GM18951 (cell line): Measurements from ENCODE around the gene ENPEP.

Source experiments
- POLR2A ChIP-seq: IDR thresholded peaks from 4 replicates; pipeline ENCODE4 v1.6.1; 2011; ENCODE audit warnings: mild to moderate bottlenecking; ENCODE audit not compliant: insufficient read length, insufficient read depth; ENCODE audit errors: extremely low read depth
- in situ Hi-C: fragments of 300-500 bp; cut with MboI; formaldehyde crosslinking; loops from one replicate; pipeline ENCODE4 v1.12.0; 2022; ENCODE audit warnings: low sequenced_read_pairs, mixed read lengths, inconsistent platforms; ENCODE audit not compliant: unreplicated experiment

Gene ENPEP

DNA sequence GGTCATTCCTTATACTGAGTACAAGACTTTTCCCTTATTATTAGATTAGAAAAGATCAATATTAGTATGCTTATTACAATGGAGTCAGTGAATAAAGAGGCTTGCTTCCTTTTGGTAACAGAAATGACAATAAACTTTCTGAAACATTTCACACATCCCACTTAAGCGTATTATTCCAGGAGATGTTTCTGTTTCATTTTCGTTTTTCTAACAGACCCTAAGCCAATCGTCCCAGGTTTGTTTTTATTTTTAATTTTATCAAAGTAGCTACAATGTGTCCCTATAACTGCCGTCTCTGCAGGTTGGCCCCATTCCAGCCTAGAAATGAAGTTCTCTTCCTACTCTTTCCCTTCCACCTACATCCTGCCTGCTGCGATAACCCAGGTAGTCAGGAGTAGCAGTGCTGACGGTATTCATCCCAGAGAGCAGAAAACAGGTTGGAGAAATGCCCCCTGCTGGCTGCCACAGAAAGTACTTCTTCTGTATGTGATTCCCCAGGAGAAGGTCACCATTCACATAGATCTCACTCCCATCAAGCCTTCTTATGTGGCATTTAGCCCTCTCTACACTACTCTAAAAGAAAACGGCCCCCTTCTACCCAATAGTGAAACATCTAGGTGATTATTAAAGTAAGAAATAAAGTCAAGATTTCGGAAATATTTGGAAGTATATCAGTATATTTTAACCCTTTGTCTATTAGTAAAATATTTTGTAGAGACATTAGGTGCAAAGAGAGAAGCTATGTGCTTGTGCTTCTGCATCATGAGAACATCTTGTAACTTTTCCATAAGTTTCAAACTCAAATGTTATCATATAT is 40.4 kb downstream of the ENPEP start:
- TF ChIP-seq POLR2A = no peak
- in situ Hi-C loops = loop anchor here (5.0 to 25.0 kb wide), 3 partner anchors 202 to 519 kb away; no protein-coding TSS in a partner anchor

DNA sequence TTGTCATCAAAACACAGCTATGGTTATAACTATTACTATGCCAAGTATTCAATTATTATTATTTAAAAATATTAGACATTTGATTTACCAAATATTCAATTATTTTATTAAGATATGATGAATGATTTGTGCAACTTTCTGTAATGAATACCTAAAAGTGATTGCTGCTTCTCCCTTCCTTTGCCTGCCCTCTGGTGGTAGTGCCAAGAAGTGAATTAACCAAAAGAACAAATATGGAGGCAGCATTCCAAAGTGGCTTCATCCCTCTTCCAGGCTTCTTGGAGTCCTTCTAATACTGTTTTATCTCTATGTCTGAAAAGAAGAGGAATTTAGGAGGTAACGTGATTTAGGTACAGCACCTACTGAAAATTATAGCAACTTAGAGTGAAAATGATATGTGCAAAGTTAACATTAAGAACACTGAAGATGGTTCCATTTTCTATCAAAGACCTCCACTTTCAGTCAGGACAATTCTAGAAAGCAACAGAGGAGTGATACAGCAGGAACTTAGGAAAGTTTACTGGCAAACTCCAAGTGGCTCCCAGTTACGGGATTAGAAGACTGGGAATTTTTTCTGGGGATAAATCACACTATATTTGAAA is 43.0 kb downstream of the ENPEP start:
- in situ Hi-C loops = loop anchor here (5.0 to 25.0 kb wide), 3 partner anchors 204 to 522 kb away; no protein-coding TSS in a partner anchor
- TF ChIP-seq POLR2A = no peak

DNA sequence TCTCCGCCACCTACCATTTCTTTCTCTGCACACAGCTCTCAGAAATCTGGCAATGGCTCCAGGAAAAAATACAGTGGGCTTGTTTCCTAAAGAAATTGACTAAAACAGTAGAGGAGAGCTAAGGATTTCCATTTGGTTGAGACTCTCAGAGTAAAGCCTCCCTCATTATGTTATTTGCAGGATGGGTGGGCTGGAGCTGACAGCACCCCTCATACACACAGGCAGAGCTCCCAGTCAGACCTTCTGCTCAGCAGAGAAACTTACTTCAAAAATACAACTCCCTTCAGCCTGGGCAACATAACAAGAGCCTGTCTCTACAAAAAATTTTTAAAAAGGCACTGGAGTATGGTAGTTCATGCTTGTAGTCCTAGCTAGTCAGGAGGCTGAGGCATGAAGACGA is 44.9 kb downstream of the ENPEP start:
- TF ChIP-seq POLR2A = no peak
- in situ Hi-C loops = loop anchor here (25.0 kb wide), 1 partner anchor 309 kb away; no protein-coding TSS in a partner anchor

DNA sequence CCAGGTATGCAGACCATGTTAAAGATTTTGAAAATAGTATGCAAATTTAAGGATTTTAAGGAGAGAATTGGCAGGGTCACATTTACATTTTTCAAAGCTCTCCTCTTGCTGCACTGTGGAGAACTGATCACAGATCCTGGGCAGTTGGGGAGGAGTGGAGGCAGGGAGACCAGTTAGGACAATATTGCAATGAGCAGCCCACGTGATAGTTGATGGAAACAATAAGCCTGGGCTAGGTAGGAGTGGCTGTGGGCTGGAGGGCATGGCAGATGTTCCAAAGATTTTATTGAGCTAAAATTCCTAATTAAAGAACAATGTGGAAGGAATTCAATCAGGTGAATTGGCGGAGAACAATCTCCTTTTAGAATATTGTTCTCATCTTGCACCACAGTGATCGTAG is 50.6 kb downstream of the ENPEP start:
- in situ Hi-C loops = no loop called here
- no peak for TF ChIP-seq POLR2A

DNA sequence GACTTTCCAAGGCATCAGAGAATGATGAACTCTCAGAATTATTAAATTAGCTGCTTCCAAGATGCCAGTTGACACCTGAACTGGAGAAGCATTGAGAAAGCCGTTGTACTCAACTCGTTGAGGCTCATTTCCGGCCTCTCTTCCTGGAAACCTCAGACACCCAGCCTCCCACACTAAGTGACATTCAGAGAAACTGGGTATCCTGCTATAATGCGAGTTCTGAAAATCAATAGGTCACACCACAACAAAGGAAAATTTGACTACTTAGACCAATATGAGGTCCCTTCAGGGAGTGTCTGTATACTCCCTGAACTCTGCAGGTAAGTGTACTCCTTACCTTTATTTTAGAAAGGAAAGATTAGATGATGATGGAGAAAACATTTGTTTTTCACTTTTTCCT is 51.2 kb downstream of the ENPEP start:
- in situ Hi-C loops = no loop called here

DNA sequence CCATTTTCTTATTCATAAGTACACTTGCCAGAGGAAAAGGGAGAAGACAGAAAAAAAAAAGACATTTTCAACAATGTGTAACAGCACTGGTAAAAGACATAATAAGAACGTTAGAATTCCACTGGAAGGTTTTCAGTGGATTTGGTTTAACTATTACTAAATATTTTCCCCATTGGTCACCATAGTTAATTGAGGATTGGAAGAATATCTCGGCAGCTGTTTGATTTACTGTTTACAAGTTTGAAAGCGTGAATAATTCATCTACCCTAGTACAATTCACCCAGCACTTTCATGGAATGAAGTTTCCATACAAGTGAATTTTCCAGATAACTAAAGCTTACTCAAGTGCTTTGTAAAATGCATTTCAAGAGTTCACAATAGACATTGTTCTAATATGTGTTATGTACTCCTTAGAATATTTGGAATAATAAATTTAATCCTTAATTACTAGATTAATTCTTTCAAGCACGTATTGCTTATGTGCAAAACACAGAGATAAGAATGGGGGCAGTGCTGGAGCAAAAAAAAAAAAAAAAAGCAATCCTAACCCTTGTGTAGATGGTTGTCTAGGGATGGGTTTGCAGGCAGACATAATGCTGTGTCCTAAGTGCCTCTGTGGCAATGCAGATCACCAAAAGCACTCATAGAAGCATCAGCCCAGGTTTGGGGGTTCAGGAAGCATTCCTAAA is 57.1 kb downstream of the ENPEP start:
- in situ Hi-C loops = no loop called here
- no peak for TF ChIP-seq POLR2A

More for the DNA sequence above, 51.2 kb downstream of the ENPEP start:
- TF ChIP-seq POLR2A = no peak

DNA sequence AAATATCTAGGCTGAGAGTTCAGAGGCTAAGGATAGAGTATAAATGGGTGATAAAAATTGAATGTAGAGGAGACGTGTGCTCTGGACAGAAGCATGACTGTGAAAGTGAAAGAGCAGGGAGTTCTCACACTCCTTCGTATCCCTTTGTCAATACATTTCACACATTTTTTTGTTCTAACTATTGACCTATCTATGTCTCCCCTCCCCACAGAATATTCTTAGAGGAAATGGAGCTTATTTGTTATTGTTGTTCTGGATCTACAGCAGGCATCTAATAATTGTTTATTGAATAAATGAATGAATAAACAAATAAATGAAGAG is 57.6 kb downstream of the ENPEP start:
- in situ Hi-C loops = no loop called here
- TF ChIP-seq POLR2A = no peak

DNA sequence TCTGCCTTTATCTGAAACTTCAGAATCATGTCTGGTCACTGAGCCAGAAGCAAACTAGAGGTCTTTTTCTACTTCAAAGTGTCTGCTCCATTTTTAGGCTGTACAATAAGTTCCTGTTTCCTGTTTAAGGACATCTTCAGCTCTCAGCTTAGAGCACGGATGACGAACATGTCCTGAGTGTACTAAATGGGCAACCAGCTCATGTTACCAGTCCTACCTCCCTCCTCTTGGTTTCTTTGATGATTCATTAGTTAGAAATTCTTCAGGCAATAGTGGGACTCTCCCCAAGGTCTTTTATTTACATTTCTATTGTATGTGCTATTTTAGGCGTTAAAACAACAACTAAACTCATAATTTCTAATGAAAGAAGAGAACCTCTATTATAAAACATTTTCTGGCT is 58.0 kb downstream of the ENPEP start:
- no peak for TF ChIP-seq POLR2A
- in situ Hi-C loops = no loop called here

DNA sequence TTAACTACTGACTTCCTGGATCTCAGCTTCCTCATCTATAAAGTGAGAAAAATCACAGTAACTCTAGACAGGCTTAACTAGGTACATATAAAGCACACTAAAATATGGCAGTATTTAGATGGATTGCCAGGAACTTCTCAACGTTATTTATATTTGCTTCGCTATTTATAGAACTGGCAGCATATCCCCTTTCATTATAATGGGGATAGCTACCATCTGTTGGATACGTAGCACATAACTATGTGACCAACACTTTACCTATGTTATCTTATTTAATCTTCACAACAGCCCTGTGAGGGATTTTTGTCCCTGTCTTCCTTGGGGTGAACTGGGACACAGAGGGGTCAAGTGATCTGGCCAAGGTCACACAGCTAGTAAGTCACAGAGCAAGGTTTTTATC is 64.6 kb downstream of the ENPEP start:
- TF ChIP-seq POLR2A = no peak
- in situ Hi-C loops = no loop called here

DNA sequence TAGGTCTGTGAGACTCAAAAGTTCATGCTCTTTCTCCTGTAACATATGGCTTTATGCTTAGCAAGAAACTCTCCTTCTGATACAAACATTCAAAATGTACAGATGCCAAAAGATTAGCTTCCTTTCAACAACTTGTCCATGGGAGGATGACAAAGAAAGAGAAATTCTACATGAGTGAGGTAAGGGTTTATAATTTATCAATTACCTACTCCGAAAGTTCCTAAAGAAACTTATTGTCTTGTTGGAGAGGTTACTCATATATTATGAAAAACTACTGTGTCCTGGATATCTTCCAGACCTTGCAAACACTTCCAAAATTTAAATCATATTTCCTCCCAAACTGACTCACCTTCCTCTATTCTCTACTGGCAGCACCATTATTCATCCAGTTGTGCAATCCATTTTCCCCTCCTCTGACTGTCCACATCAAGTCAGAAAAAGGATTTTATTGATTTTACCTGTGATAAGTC is 65.1 kb downstream of the ENPEP start:
- in situ Hi-C loops = no loop called here
- no peak for TF ChIP-seq POLR2A

DNA sequence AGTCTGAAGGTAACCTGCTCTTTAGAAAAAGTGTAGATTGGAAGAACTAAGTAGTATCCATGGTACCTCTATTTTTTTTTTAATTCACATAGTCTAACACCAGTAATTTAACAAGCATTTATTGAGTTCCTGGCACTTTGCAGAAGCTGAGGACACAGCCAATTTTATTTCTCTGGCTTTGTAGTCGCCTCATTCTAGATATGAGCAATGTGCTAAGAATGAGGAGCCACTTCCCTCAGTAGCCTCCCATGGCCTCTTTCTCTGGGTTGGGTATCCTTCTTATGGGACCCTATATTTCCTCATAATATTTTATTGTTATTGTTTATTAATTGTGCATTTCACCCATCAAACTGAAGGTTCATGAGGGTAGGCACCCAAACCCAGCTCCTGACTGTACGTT is 67.6 kb downstream of the ENPEP start:
- no peak for TF ChIP-seq POLR2A
- in situ Hi-C loops = no loop called here

DNA sequence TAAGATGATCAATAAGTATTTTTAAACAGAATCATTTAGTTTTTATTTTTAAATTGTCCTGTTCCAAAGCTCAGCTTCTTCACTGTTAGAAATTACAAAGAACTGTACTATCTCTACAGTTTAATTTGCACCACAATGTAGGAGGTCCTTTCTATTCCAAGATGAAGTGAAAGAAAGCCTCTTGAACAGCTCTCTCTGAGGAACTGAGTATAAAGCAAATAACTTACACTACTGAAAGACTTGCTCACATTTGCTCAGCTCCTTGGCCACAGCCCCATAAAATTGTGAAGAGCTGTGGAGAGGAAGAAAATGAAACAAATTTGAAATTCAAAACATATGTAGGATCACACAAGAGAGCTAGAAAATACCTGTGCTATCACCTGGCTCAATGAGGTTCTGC is 68.6 kb downstream of the ENPEP start:
- no peak for TF ChIP-seq POLR2A
- in situ Hi-C loops = no loop called here

DNA sequence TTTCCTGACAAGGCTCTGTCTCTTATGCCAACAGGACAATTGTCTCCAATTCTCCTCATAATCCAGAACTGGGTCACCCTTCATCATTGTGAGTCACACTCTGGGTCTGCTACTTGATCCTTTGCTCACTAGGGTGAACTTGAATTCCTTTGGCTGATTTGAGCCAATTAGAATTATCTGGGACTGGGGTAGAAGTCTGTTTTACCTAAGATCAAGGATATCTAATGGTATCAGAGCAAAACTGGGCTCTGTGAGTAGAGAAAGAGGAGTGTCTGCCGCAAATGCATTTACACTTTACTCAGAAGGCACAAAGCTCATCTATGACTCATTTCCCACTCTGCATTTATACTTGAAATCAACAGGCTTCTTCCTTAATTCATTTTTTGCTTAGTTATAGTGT is 74.3 kb downstream of the ENPEP start:
- no peak for TF ChIP-seq POLR2A
- in situ Hi-C loops = no loop called here
